ENCODE data around the gene PPFIA2. TPM values are rescaled to one million over a fixed set of nuclear protein-coding genes. Genes with fewer than 3 reads are reported as not detected.

The PPFIA2 gene
- total RNA-seq, 6 experiments from 2014 or later, result 0.12 to 1.2 (median 0.56) TPM; not detected in 2

- Histone ChIP-seq H3K4me3 (no peak overlapping the region), H3K27ac (no peak overlapping the region), H3K4me1 (no peaks in the 10 kb centered on the region), H3K36me3 (no peaks in the 10 kb centered on the region), H3K27me3 (no peaks in the 10 kb centered on the region), H3K9me3 (no peaks in the 10 kb centered on the region)
- DNase-seq (no peak), ATAC-seq (no peak)
- intact Hi-C loops (cut with DNase I), result no loop called here
- no peak for TF ChIP-seq POLR2A (IDR thresholded peaks at IDR 0.05)
- no peak for TF ChIP-seq CTCF (IDR thresholded peaks at IDR 0.05)
- 33% methylated on average over 1 of the region's 1 CpG for WGBS (ENCODE audit: insufficient coverage, low coverage, low lambda C conversion rate, missing lambda C conversion rate)
Observed at GRCh38 chr12:81470923-81471322, 288.2 kb downstream of the PPFIA2 start.

GRCh38 chr12:81468206-81468605 is 290.9 kb downstream of the PPFIA2 start:
- 16% methylated on average over 2 of the region's 2 CpGs for WGBS (ENCODE audit: insufficient coverage, low coverage, low lambda C conversion rate, missing lambda C conversion rate)
- no peaks in the 10 kb centered on the region for H3K27me3 ChIP-seq
- H3K4me3 ChIP-seq, result no peak overlapping the region
- intact Hi-C loops (cut with DNase I), result no loop called here
- no peaks in the 10 kb centered on the region for H3K4me1 ChIP-seq
- TF ChIP-seq POLR2A (IDR thresholded peaks at IDR 0.05), result no peak
- no peaks in the 10 kb centered on the region for H3K9me3 ChIP-seq
- no peak for DNase-seq
- ATAC-seq, result no peak
- H3K27ac ChIP-seq, result no peak overlapping the region
- no peaks in the 10 kb centered on the region for H3K36me3 ChIP-seq

GRCh38 chr12:81465876-81466275 is 293.3 kb downstream of the PPFIA2 start:
- Histone ChIP-seq H3K4me3 (no peak overlapping the region), H3K36me3 (no peaks in the 10 kb centered on the region), H3K27me3 (no peaks in the 10 kb centered on the region), H3K4me1 (no peaks in the 10 kb centered on the region), H3K9me3 (no peaks in the 10 kb centered on the region), H3K27ac (no peak overlapping the region)
- WGBS (ENCODE audit: insufficient coverage, low coverage, low lambda C conversion rate, missing lambda C conversion rate), result 71% methylated on average over 3 of the region's 3 CpGs
- no peak for TF ChIP-seq CTCF (IDR thresholded peaks at IDR 0.05)
- no peak for TF ChIP-seq POLR2A (IDR thresholded peaks at IDR 0.05)
- ATAC-seq (no peak), DNase-seq (no peak)
- intact Hi-C loops (cut with DNase I), result no loop called here

GRCh38 chr12:81465191-81465590 is 294.0 kb downstream of the PPFIA2 start:
- intact Hi-C loops (cut with DNase I), result no loop called here
- no peaks in the 10 kb centered on the region for H3K9me3 ChIP-seq
- no peak overlapping the region for H3K4me3 ChIP-seq
- H3K27ac ChIP-seq, result no peak overlapping the region
- ATAC-seq (no peak), DNase-seq (no peak)
- TF ChIP-seq CTCF (IDR thresholded peaks at IDR 0.05) (no peak), POLR2A (IDR thresholded peaks at IDR 0.05) (no peak)
- H3K36me3 ChIP-seq, result no peaks in the 10 kb centered on the region
- WGBS (ENCODE audit: insufficient coverage, low coverage, low lambda C conversion rate, missing lambda C conversion rate), result 51% methylated on average over 3 of the region's 3 CpGs
- no peaks in the 10 kb centered on the region for H3K27me3 ChIP-seq
- no peaks in the 10 kb centered on the region for H3K4me1 ChIP-seq

GRCh38 chr12:81461163-81461562 is 298.0 kb downstream of the PPFIA2 start:
- H3K4me3 ChIP-seq, result no peak overlapping the region
- no peaks in the 10 kb centered on the region for H3K4me1 ChIP-seq
- no peaks in the 10 kb centered on the region for H3K27me3 ChIP-seq
- H3K9me3 ChIP-seq, result no peaks in the 10 kb centered on the region
- no peak for ATAC-seq
- H3K36me3 ChIP-seq, result no peaks in the 10 kb centered on the region
- no peak for DNase-seq
- TF ChIP-seq POLR2A (IDR thresholded peaks at IDR 0.05) (no peak), CTCF (IDR thresholded peaks at IDR 0.05) (no peak)
- no peak overlapping the region for H3K27ac ChIP-seq
- intact Hi-C loops (cut with DNase I), result no loop called here
- 55% methylated on average over 4 of the region's 4 CpGs for WGBS (ENCODE audit: insufficient coverage, low coverage, low lambda C conversion rate, missing lambda C conversion rate)
